Measurements from ENCODE around the gene SETD9.

- TF ChIP-seq CREB5 (CRISPR knock-in tag; IDR thresholded peaks at IDR 0.05; ENCODE audit: low read depth) = no peak
- TF ChIP-seq ARNTL (CRISPR knock-in tag; IDR thresholded peaks at IDR 0.05; ENCODE audit: borderline replicate concordance, low read depth) = no peak
- TF ChIP-seq, protein P1, sequence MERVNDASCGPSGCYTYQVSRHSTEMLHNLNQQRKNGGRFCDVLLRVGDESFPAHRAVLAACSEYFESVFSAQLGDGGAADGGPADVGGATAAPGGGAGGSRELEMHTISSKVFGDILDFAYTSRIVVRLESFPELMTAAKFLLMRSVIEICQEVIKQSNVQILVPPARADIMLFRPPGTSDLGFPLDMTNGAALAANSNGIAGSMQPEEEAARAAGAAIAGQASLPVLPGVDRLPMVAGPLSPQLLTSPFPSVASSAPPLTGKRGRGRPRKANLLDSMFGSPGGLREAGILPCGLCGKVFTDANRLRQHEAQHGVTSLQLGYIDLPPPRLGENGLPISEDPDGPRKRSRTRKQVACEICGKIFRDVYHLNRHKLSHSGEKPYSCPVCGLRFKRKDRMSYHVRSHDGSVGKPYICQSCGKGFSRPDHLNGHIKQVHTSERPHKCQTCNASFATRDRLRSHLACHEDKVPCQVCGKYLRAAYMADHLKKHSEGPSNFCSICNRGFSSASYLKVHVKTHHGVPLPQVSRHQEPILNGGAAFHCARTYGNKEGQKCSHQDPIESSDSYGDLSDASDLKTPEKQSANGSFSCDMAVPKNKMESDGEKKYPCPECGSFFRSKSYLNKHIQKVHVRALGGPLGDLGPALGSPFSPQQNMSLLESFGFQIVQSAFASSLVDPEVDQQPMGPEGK (CRISPR knock-in tag; IDR thresholded peaks at IDR 0.05; ENCODE audit: borderline replicate concordance) = no peak
Measured at GRCh38 chr5:56951126-56951945, 41.9 kb downstream of the SETD9 start.
